ENCODE data around the gene HPGDS.

Gene HPGDS

GRCh38 chr4:94251094-94251493 is 91.5 kb downstream of the HPGDS start:
- no peak for DNase-seq (ENCODE audit: low read depth)

Measured in activated T-cell treated with anti-CD3 and anti-CD28 coated beads for 1 hour (primary cell).